Measurements from ENCODE around the gene HS3ST4. TPM values are rescaled to one million over a fixed set of nuclear protein-coding genes. Genes with fewer than 3 reads are reported as not detected.
"Not testable (repeated sequence)": the region's sequence is repeated elsewhere in the genome, so short reads cannot be mapped to it uniquely, and the experiment has no call there.

Gene HS3ST4
- total RNA-seq, 2 donors from 2014 or later: not detected

DNA sequence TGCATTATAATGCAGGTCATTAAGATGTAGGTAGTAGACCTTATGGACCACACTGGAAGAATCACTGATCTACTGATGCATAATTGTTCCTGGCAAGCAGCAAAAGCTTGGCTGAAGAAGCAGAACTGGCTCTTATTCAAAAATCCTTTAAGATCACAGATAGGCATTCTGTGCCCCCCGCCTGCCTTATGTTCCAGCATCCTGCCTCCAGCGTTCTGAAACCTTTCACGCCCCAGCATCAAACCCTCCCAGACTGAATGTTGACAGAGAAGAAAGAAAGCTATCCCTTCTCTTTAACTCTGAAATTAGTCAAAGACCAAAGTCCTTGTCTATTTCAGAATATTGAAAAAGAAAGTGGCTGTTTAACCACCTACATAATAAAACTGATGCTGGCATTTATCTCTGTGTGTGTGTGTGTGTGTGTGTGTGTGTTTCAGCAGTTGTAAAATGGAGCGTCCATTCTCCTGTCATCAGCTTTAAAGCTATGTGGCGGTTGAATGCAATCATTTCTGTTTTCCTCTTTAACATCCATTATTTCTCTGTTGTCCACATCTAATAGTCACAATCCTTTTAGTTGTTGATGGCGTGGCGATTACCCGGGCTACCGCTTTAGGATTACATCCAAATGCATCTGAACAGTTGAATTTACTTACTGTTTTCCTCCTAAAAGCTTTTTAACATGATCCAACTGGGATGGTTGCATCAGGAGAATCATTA lies 350.4 kb downstream of the HS3ST4 start:
- DNase-seq (ENCODE audit: low spot score): no peak
- intact Hi-C loops (cut with DNase I): no loop called here

DNA sequence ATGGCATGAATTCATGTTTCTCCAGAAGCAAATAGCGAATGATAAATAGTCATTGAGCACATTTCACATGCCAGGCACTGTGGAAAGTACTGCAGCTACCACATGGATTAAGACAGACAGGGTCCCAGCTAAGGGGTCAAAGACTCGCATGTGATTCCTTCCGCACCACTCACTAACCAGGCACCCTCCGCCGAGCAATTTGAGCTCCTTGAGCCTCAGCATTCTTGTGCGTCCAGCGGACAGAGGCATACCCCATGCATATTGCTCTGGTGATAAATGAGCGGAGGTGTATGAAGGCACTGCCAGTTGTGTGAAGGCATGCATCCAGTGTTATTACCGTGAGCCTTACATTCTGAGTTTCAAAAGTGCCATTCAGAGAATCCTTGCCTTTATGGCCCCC lies 358.7 kb downstream of the HS3ST4 start:
- no peak for DNase-seq (ENCODE audit: low spot score)
- intact Hi-C loops (cut with DNase I): no loop called here

DNA sequence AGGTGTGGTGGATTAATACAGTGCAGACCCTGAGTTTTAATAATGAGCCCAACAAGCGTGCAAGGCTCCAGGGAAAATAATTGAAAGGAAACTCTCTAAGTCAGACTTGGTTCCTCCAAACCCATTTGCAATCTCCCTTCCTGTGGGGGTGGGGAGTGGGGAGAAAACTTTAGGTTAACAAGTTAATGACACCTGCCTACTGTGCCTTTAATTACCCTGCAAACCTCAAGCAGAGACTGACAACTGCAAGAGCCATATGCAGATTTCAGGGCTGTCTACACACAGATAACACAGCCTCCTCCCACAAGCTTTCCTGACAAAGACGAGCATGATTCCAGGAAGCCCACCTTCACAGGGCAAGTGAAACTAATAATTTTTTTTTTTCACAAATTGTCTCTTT lies 359.3 kb downstream of the HS3ST4 start:
- intact Hi-C loops (cut with DNase I): no loop called here
- DNase-seq (ENCODE audit: low spot score): no peak

DNA sequence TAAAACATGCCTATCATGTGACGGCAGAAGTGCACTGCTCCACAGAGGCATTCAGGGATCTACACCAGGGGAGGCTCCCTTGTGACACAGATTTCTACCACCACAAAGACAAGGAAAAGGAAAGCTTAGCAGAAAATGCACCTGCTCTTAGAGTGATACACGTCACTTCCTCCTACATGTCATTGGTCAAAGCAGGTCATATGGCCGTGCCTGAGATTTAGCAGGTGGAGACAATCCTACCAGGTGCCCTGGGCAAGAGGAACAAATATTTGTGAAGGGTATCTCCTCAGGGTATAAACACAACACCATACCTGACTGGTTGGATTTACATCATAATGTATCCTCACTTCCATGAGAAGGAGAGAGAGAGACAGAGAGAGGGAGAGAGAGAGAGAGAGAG lies 362.1 kb downstream of the HS3ST4 start:
- intact Hi-C loops (cut with DNase I): no loop called here
- no peak for DNase-seq (ENCODE audit: low spot score)

DNA sequence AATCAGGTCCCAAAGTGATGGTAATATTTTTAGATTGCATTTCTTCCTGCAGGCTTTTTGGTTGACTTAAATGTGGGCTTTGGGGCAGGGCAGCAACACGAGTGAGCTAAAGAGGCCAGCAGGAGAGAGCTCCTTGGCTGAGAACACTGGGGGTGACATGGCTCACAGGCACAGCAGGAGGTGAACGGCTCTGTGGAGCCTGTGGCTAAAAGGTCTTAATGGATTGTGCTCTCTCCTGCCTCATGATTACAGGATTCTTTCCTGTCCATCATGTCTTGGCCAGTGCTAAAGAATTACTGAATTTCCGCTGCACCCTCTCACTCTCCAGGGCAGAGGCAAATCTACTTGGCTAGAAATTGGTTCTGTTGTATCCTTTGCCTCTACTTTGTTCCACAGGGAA lies 366.6 kb downstream of the HS3ST4 start:
- no peak for DNase-seq (ENCODE audit: low spot score)
- intact Hi-C loops (cut with DNase I): no loop called here

DNA sequence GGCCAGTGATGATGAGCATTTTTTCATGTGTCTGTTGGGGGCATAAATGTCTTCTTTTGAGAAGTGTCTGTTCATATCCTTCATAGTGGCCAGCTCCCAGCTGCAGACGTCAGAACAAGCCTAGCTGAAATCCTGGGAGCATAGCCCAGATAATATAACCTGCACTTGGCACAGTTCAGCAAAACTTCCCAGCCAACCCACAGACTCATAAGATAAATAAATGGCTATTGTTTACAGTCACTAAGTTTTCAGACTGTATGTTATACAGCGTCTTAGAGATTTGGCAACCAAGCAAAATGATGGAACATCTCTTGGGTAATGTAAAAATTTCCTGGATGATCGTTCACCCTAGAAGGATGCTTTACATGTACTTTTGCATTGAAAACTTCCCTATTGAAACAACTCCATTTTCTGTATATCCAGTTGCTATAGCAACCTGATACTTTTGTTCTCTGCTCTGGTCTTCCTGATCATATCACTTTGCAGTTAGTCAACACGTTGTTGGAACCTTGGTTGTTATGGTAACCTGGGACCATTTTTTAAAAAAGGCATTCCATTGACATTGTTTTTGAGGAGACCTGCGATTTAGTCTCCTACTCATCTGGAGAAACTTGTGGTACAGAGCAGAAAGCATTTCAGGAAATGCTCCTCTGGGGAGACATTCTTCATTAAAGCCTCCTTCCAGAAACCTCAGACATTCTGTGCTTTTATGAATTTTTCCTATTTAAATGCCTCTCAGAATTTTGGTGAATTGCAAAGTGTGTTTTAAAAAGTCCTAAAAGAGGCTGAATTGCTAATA lies 378.7 kb downstream of the HS3ST4 start:
- intact Hi-C loops (cut with DNase I): no loop called here
- DNase-seq (ENCODE audit: low spot score): no peak

DNA sequence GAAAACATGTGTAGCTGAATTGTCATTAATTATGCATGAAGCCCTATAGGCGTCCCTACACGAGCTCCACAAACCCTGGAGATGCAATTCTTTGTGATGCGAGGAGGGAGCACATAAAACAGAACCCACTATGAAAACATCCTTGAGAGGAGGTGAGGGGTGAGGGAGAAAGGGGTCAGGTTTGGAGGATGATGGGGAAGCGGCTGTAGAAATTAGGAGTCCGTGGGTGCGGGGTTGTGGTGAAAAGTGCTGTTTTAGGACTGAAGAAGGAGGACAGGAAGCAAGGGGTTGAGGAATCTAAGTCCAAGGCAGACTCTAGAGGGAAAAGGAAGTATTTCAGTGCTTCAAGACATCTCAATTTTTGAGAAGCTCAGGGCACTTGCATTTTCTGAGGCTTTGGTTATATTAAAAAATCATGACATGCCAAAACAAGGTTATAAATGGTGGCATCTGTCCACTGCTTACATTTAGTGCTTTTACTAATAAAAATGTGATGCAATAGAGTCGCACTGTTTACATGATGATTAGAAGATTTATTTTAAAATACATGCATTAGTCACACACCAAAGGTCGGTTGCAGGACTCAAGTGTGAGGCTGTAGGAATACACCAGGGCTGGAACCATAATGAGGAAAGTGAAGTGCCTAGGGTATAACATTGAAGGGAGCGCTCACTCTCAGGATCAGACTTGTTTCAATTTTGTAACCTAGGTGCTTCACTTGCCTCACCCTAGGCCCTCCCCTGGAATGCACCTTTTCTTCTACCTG lies 379.5 kb downstream of the HS3ST4 start:
- intact Hi-C loops (cut with DNase I): no loop called here
- DNase-seq (ENCODE audit: low spot score): no peak

DNA sequence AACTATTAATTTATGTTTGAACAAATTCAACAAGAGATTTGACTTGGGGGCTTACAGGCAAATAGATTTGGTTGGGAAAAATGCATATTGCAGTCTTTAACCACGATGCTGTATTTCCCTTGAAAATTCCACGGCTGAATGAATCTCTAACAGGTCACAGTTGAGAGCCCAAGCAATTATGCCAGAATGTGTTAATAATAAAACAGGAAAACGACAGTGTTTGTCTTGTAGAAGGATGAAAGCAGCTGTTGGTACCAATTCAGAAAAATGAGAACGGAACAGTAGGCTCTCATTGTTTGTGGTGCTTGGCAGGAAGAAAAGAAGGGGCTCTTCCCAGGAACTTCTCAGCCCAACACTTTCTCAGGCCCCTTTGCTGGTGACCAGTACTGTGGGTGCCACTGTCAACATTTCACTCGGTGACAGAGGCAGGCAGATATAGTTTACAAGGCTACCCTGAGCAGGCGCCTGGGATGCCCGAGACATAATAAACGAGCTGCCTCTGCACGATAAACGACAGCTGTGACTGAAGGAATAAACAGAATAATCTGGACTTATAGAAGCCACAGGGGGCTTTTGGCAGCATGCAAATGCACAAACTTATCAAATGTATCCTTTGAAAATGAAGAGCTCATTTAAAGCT lies 387.1 kb downstream of the HS3ST4 start:
- intact Hi-C loops (cut with DNase I): no loop called here
- no peak for DNase-seq (ENCODE audit: low spot score)

DNA sequence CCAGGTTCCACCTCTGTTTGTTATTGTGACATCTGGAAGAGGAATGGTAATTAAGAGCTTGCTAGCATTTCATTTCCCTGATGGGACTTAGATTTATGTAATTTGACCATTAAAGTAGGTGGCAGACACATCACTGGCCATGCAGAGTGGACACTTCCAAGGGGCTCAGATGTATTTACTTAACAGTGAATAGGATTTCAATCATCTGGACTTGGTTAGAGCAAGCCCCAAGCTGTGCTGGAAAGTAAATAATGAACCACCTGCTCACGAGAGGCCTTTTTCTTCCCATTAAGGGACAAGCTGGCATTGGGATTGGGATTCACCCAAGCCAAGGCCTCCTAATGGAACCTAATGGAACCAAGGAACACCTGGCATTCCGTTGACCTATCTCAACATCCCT lies 395.3 kb downstream of the HS3ST4 start:
- DNase-seq (ENCODE audit: low spot score): no peak

DNA sequence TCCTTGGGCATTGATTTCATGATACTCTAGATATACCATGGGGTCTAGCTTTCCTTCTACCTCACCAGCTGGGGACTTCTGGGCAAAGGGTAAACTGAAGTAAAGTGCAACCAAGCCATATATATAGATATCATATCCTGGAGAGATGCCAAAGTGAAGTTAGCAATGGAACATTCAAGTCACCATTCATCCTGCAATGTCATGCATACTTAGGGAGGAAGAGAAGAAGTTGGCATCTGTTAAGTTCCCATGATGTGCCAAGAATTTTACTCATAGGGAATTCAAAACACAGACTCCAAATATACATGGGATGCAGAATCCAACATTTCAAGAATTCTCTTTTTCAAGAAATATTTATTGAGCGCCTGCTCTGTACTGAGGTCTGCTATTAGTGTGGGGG lies 399.8 kb downstream of the HS3ST4 start:
- intact Hi-C loops (cut with DNase I): no loop called here
- no peak for DNase-seq (ENCODE audit: low spot score)

More for the DNA sequence above, 395.3 kb downstream of the HS3ST4 start:
- intact Hi-C loops (cut with DNase I): no loop called here

DNA sequence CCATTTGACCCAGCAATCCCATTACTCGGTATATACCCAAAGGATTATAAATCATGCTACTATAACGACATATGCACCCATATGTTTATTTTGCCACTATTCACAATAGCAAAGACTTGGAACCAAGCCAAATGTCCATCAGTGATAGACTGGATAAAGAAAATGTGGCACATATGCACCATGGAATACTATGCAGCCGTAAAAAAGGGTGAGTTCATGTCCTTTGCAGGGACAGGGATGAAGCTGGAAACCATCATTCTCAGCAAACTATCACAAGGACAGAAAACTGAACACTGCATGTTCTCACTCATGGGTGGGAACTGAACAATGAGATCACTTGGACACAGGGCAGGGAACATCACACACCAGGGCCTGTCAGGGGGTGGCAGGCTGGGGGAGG lies 406.4 kb downstream of the HS3ST4 start:
- intact Hi-C loops (cut with DNase I); DNase-seq (ENCODE audit: low spot score): not testable (repeated sequence)

DNA sequence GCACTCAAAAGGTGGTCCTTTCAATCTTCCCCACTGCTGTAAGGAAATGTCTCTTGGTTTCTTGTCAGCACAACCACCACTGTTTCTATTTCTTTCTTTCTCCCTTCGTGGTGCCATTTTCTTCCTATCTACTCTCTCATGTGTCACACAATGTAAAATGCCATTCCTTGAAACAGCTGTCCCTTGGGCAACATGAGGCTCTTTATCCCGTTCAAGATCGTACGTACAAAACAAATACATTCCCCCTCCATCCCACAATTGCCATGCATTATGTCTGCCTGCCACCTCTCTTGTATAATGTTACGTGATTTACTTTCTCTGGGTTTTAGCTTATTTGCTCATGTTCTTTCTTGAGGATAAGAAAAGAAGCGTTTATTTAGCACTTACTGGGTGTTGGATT lies 410.6 kb downstream of the HS3ST4 start:
- intact Hi-C loops (cut with DNase I): no loop called here

DNA sequence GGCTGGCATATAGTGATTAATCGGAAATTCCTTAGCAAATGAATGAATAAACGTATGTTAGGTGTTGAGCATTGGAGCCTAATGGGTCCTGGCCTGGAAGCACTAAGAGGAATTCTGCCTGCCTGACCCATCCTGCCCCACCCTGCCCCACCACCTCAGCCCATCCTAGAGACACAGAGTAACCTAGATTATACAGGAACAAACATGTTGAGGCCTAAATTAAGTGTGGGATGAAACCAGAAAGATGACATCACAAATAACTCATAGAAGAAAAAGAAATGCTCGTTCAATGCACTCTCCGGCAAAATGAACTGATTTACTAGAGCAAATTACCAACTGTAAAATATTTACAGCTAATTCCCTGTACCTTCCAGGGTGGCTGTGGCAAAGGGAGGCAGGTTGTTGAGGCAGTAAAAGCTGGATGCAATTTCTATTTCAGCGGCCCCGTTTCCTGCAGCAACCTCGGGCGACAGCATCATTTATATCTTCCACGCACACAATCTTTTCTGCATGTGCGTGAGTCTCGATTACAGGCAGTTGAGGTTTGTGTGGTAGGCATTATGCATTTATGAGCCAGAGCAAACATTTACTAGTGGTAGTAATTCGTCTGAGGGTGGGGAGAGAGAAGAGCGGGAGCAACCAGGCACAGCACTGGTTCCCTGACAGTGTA lies 417.2 kb downstream of the HS3ST4 start:
- intact Hi-C loops (cut with DNase I): no loop called here
- DNase-seq (ENCODE audit: low spot score): no peak

More for the DNA sequence above, 410.6 kb downstream of the HS3ST4 start:
- DNase-seq (ENCODE audit: low spot score): no peak

DNA sequence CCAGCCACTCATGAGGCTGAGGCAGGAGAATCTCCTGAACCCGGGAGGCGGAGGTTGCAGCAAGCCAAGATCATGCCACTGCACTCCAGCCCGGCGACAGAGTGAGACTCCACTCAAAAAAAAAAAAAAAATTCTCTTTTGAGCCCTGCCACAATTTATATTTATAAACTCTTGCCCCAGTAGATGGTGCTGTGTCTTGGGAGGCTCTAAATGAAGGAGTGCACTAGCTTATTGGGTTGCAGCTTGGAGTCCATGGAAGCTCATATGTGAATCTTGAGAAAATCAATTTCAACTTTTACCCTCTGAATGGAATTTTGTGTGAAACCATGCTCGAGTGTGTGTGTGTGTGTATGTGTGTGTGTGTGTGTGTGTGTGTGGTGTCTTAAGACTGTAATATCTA lies 420.1 kb downstream of the HS3ST4 start:
- intact Hi-C loops (cut with DNase I): no loop called here
- no peak for DNase-seq (ENCODE audit: low spot score)

DNA sequence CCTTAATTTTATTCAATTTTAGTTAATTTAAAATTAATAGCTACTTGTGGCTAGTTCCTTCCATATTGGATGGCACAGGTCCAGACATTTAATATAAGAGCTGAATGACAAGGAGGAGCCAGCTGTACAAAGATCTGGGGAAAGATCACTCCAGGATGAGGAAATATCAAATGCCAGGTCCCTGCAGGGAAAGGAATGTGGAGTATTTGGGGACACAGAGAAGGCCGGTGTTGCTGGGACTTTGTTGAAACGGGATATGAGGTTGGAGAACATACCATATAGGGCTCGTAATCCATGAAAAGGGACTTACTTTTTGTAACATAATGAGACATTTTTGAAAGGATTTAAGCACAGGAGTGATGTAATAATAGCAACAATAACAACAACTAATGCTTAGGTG lies 426.8 kb downstream of the HS3ST4 start:
- DNase-seq (ENCODE audit: low spot score): no peak
- intact Hi-C loops (cut with DNase I): no loop called here

DNA sequence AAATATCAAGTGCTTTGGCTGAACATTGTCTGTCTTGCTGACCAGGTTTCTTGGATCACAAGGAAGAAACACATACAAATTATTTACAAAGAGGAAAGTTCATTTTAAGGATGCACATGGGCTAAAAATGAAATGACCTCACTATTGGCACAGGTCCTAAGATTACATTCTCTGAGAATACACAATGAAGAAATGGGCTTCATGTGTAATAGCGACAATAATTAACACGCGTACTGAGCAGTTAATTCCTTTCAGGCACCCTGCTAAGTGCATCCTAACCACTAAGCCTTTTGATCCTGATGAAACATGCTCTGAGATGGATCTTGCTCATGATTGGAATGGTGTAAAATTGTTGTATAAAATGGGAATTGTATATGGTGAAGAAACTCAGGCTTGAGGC lies 429.0 kb downstream of the HS3ST4 start:
- no peak for DNase-seq (ENCODE audit: low spot score)
- intact Hi-C loops (cut with DNase I): no loop called here

DNA sequence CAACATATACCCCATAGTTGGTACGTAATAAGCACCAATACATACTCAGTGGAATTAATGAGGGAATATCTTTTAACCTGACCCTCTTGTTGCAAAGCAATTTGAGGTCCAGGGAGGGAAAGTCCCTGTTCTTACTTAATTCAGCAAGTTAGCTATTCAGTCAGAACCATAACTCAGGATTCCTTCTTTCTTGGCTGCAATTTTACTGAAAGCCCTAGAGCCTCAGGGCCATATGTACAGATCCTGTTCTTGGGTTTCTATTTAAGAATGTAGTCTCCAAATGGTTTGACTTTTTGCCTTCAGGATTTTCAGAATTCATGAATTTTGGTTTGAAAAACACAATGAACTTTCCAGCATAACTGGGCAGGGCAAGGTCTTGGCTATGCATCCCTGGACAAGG lies 436.5 kb downstream of the HS3ST4 start:
- DNase-seq (ENCODE audit: low spot score): no peak
- intact Hi-C loops (cut with DNase I): no loop called here

DNA sequence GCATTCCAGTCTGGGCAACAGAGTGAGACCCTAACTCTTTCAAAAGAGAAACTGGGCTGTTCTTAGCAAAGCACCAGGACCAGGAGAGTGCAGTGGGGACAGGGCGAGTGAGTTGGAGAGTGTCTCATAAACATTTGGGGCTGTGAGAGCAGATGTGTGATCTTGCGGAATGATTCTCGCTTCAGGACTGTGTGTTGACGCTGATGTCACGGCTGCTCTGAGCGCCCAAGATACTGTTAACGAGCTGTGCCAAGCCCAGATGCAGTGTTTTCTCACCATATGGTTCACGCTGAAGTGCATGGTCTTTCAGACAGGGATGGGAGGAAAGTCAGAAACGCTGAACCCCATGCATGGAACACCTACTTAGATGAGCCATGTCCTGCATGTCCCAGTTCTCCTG lies 438.2 kb downstream of the HS3ST4 start:
- intact Hi-C loops (cut with DNase I): loop anchor here in 1 of 2 donors (10.0 kb wide), 1 partner anchor 75 kb away; no protein-coding TSS in a partner anchor
- no peak for DNase-seq (ENCODE audit: low spot score)

Data from posterior vena cava (tissue), 2 donors.